ENCODE data around the gene MAPK10. TPM values are rescaled to one million over a fixed set of nuclear protein-coding genes. Genes with fewer than 3 reads are reported as not detected.
A peak's percentile ranks its signal among the peaks of the same experiment; 100 is the strongest.

The MAPK10 gene
- 0.17 TPM for polyA plus RNA-seq (2012; ENCODE audit: missing spikeins)

DNA sequence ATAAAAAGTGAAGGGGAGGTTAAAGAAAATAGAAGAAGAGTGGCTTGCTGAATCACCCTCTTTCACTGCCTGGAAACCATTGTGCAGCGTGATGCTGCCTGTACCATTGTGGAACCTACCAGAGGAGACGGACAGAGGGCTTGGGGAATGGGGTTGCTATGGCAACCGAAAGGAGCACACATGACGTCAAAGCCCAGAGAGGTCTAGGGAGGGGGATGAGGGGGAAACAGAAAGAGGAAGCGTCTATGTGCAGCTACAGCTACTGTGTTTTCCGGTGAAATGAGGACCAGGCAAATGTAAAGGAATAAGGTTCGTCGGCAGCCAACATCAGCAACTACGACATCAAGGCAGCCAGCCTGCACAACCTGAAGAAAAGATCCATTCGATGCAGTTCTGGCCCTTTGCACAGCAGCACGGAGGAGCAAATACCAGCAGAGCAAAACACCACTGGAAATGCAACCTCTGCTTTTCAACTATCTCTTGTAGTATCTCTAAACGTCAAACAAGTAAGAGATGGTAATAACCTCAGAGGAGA lies at the start of gene MAPK10:
MAPK10 (minus strand) TSS at position 110 of the 535 bp plus-strand sequence.
- DNase-seq (ENCODE audit: insufficient read length) (peak; percentile 5), FAIRE-seq (peak; percentile 56)
- TF ChIP-seq TAF1 (IDR thresholded peaks at IDR 0.05; ENCODE audit: borderline replicate concordance, low read depth, low read length) (no peak), POLR2A (IDR thresholded peaks at IDR 0.05; ENCODE audit: low read depth, low read length) (no peak), POLR2AphosphoS5 (IDR thresholded peaks at IDR 0.05; ENCODE audit: low read depth, low read length) (no peak)

GRCh38 chr4:86403575-86403974 lies 43.7 kb upstream of the MAPK10 start:
- DNase-seq (ENCODE audit: insufficient read length) (no peak), FAIRE-seq (no peak)
- TF ChIP-seq TAF1 (IDR thresholded peaks at IDR 0.05; ENCODE audit: borderline replicate concordance, low read depth, low read length) (no peak), POLR2AphosphoS5 (IDR thresholded peaks at IDR 0.05; ENCODE audit: low read depth, low read length) (no peak), POLR2A (IDR thresholded peaks at IDR 0.05; ENCODE audit: low read depth, low read length) (no peak)

GRCh38 chr4:86401826-86402225 lies 42.0 kb upstream of the MAPK10 start:
- no peak for TF ChIP-seq POLR2AphosphoS5 (IDR thresholded peaks at IDR 0.05; ENCODE audit: low read depth, low read length)
- TF ChIP-seq TAF1 (IDR thresholded peaks at IDR 0.05; ENCODE audit: borderline replicate concordance, low read depth, low read length) = no peak
- TF ChIP-seq POLR2A (IDR thresholded peaks at IDR 0.05; ENCODE audit: low read depth, low read length) = no peak
- FAIRE-seq (no peak), DNase-seq (ENCODE audit: insufficient read length) (no peak)

GRCh38 chr4:86400216-86400615 lies 40.4 kb upstream of the MAPK10 start:
- FAIRE-seq (no peak), DNase-seq (ENCODE audit: insufficient read length) (no peak)
- TF ChIP-seq TAF1 (IDR thresholded peaks at IDR 0.05; ENCODE audit: borderline replicate concordance, low read depth, low read length) (no peak), POLR2AphosphoS5 (IDR thresholded peaks at IDR 0.05; ENCODE audit: low read depth, low read length) (no peak), POLR2A (IDR thresholded peaks at IDR 0.05; ENCODE audit: low read depth, low read length) (no peak)

- FAIRE-seq = no peak
- DNase-seq (ENCODE audit: insufficient read length) = no peak
- no peak for TF ChIP-seq POLR2AphosphoS5 (IDR thresholded peaks at IDR 0.05; ENCODE audit: low read depth, low read length)
- TF ChIP-seq TAF1 (IDR thresholded peaks at IDR 0.05; ENCODE audit: borderline replicate concordance, low read depth, low read length) = no peak
- no peak for TF ChIP-seq POLR2A (IDR thresholded peaks at IDR 0.05; ENCODE audit: low read depth, low read length)
Measured at GRCh38 chr4:86398187-86398586, 38.3 kb upstream of the MAPK10 start.

- no peak for DNase-seq (ENCODE audit: insufficient read length)
- no peak for FAIRE-seq
- TF ChIP-seq TAF1 (IDR thresholded peaks at IDR 0.05; ENCODE audit: borderline replicate concordance, low read depth, low read length) (no peak), POLR2A (IDR thresholded peaks at IDR 0.05; ENCODE audit: low read depth, low read length) (no peak), POLR2AphosphoS5 (IDR thresholded peaks at IDR 0.05; ENCODE audit: low read depth, low read length) (no peak)
Measured at GRCh38 chr4:86393749-86394148, 33.9 kb upstream of the MAPK10 start.

DNA sequence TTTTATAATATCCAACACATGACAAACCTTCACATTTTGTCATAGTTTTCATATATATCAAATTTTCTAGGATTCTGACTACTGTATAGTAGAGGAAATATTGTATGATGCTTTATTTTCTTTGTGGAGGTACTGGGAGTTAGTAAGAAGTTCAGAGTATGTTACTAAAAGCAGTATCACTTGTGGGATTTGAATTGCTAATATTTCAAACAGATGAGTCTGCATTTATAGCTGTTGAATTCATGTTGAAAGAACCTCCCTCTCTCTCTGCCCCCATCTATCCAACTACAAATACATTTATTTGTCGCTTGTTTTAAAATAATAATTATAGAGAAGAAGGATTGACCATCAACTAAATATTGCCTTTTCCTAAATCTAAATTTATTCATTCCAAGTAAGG lies 29.8 kb upstream of the MAPK10 start:
- no peak for TF ChIP-seq POLR2AphosphoS5 (IDR thresholded peaks at IDR 0.05; ENCODE audit: low read depth, low read length)
- no peak for TF ChIP-seq POLR2A (IDR thresholded peaks at IDR 0.05; ENCODE audit: low read depth, low read length)
- no peak for TF ChIP-seq TAF1 (IDR thresholded peaks at IDR 0.05; ENCODE audit: borderline replicate concordance, low read depth, low read length)
- DNase-seq (ENCODE audit: insufficient read length) (no peak), FAIRE-seq (no peak)

GRCh38 chr4:86388252-86388651 lies 28.4 kb upstream of the MAPK10 start:
- no peak for TF ChIP-seq POLR2AphosphoS5 (IDR thresholded peaks at IDR 0.05; ENCODE audit: low read depth, low read length)
- no peak for TF ChIP-seq POLR2A (IDR thresholded peaks at IDR 0.05; ENCODE audit: low read depth, low read length)
- FAIRE-seq (no peak), DNase-seq (ENCODE audit: insufficient read length) (no peak)

DNA sequence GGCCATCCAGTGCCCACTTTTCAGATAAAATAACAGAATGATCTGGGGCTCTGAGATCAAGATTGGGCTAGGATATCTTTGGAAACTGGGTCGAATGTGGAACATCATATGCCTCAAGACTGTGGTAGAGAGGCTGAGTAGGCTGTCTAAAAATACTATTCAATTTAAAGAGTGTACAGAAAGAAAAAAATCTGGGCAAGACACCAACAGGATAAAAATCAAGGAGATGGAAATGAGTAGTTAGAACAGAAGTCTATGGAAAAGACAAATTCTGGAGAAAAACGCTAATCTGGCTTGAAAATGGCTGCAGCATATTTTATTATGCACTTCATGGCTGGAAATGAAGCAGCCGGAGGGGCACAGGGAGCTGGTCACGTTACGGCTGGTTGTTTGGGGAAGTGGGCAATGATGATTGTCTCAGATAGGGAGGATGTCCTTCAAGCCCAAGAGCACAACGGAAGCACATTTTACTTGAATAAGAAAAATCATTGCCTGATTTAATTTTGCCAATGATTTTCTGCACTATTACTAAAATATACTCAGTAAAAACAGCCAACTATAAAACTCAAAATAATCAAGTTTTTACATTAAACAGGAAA lies 27.1 kb upstream of the MAPK10 start:
- FAIRE-seq (no peak), DNase-seq (ENCODE audit: insufficient read length) (no peak)

DNA sequence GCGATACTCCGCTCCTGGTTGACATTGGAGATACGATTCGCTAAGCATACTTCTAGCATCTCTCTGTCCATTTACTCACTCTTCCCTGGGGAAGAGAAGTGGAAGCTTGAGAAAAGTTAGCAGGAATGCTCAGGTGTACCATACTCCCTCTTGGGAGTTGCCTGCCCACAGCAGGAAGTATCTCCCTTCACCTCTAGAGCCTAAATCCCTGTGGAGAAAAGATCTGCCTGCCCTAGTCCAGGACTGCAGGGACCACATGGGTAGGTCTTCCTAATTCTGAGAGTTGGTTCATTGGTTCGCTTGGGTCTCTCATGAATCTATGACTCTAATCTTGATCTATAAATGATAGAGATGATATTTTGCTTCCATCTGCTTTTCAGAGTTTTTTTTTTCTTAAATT lies 26.3 kb upstream of the MAPK10 start:
- TF ChIP-seq TAF1 (IDR thresholded peaks at IDR 0.05; ENCODE audit: borderline replicate concordance, low read depth, low read length) = no peak
- TF ChIP-seq POLR2AphosphoS5 (IDR thresholded peaks at IDR 0.05; ENCODE audit: low read depth, low read length) = no peak
- TF ChIP-seq POLR2A (IDR thresholded peaks at IDR 0.05; ENCODE audit: low read depth, low read length) = no peak
- no peak for FAIRE-seq
- no peak for DNase-seq (ENCODE audit: insufficient read length)

More for the DNA sequence above, 27.1 kb upstream of the MAPK10 start:
- no peak for TF ChIP-seq POLR2A (IDR thresholded peaks at IDR 0.05; ENCODE audit: low read depth, low read length)
- no peak for TF ChIP-seq TAF1 (IDR thresholded peaks at IDR 0.05; ENCODE audit: borderline replicate concordance, low read depth, low read length)
- TF ChIP-seq POLR2AphosphoS5 (IDR thresholded peaks at IDR 0.05; ENCODE audit: low read depth, low read length) = no peak

DNA sequence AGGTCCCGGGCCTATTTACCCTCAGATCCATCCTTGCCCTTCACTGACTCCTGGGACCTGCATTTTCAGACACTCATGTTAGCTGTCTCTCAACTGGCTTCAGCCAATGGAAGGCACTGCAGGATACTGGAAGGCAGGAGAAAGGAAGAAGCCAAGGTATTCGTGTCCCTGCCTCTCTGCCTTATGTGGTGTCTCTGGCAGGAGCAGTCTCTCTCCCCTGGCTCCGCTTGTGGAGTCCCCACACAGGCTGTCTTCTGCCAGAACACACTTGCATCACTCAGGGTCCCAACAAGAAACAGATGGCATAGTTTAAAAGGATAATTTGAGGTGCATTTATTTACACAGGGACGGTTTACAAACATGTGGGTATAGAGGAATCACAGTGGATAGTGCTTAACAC lies 21.6 kb upstream of the MAPK10 start:
- no peak for TF ChIP-seq POLR2AphosphoS5 (IDR thresholded peaks at IDR 0.05; ENCODE audit: low read depth, low read length)
- no peak for TF ChIP-seq POLR2A (IDR thresholded peaks at IDR 0.05; ENCODE audit: low read depth, low read length)
- no peak for TF ChIP-seq TAF1 (IDR thresholded peaks at IDR 0.05; ENCODE audit: borderline replicate concordance, low read depth, low read length)
- FAIRE-seq (no peak), DNase-seq (ENCODE audit: insufficient read length) (no peak)

- DNase-seq (ENCODE audit: insufficient read length) (no peak), FAIRE-seq (no peak)
- TF ChIP-seq POLR2A (IDR thresholded peaks at IDR 0.05; ENCODE audit: low read depth, low read length) (no peak), TAF1 (IDR thresholded peaks at IDR 0.05; ENCODE audit: borderline replicate concordance, low read depth, low read length) (no peak), POLR2AphosphoS5 (IDR thresholded peaks at IDR 0.05; ENCODE audit: low read depth, low read length) (no peak)
Measured at GRCh38 chr4:86380181-86380724, 20.4 kb upstream of the MAPK10 start.

Measured in GM12892 (cell line).